IPS DF 19.7 (cell line): ENCODE data around the gene ANTXR2.

Source experiments
- DNase-seq: peaks from one replicate; pipeline ENCODE4 v3.0.0-alpha.2; 2013; ENCODE audit warnings: low read depth, low spot score

Gene ANTXR2

DNA sequence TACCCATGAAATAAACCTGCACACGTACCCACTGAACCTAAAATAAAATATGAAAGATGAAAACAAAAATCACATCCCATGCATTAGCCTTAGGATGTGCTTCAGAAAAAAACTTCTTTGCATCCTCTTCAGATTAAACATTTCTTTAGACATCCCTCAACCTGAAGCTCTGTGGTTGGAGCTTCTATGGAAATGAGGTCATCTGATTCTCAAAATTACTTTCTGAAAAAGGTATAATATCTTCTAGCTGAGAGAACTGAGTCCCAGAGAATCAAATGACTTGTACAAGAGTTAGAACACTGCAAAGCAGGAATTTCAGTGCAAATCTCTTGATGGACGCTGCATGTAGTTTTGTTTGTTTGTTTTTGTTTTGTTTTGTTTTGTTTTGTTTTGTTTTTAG lies 19.1 kb upstream of the ANTXR2 start:
- DNase-seq = no peak

DNA sequence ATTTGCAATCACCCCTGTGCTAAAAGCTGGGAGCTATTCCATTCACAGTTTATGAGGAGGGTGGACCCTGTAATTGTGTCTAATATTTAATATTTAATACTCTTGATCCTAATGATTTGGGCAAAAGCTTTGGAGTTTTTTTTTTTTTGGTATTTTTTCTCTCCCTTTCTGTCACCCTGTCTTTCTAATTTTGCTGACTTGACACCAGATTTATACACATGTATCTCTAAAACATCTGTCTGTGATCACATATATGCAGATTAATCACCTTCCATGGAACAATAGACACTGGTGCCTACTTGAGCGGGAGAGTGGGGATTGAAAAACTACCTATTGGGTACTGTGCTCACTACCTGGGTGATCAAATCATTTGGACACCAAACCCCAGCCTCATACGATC lies 18.7 kb upstream of the ANTXR2 start:
- DNase-seq = no peak

DNA sequence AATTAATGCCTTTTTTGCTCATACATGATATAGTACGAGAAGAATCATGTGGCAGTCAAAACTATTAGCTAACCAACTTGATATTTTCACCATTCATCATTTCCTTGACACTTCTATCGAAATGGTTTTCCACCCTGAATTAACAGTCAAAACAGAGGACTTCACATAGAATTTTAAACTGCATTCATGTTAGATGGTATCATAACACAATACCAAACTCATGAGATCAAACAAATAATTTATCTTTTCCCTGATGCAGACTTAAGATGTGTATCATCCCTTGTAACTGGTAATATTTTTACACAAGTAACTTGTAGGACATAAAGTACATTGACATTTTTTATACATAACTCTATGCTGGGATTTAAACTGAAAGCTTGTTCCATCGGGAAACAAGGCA lies 18.2 kb upstream of the ANTXR2 start:
- DNase-seq = no peak

DNA sequence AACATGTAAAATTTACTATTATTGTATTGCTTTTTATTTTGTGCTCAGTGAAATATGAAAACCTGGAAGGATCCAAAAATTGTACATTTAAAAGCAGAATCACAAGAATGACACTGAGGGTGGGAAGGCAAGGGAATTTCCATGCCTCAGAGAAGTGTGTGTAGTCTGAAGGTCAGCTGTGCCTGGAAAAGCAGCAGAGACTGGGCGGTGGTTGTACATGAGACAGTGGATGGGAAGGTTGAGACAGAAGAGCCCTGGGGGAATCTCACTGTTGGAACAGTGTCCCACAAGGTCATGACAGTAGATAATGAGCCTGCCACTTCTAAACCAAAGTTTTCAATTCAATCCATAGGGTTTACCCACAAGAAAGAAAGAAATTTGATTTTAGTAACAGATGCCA lies 17.1 kb upstream of the ANTXR2 start:
- no peak for DNase-seq

DNA sequence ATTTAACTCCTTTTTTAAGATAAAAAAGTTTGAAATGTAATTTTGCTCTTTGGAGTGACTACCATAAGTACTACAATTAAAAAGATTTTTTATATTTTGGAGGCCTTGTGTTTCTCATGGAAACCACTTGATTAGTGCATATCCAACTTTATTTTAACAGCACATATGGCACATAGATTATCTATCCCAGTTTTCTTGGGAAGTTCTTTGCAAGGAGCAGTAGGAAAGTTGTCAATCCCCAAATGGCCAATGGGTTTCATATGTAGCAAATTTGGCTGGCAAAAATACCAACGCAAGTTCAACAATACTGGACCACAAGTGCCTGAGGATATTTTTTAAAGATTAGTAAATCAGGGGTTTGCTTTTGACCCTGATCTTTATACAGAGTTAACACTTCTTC lies 15.4 kb upstream of the ANTXR2 start:
- no peak for DNase-seq

DNA sequence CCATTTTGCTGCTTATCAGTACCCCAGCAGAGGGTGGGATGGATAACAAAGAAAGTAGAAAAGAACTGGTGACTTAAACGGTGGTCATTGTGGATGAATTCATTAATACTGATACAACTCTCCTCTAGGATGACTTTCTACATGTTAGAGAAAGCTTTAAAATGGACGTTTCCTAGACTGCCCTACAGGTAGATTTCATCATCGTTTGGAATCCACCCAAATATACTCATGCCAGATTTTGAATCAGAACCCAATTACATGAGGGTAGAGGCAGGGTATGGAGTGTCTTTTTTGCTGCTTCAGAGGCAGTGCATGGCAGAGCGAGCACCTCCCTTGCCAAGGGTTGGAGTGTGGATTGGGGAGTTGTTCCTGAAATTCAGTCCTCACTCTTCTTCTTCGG lies 13.3 kb upstream of the ANTXR2 start:
- no peak for DNase-seq

DNA sequence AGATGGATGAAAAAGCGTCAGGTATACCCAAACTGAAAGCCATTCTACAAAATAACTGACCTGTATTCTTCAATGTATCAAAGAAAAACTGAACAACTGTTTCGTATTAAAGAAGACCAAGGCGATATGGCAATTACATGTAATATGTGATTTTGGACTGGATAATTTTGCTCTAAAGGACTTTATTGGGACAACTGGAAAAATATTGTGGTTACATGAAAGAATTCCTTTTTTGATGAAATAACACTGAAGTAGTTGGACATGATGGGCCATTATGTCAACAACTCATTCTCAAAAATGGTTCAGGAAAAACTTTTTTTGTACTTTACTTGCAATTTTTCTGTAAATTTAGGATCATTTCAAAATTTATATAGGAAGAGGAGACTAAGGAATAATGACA lies 12.1 kb upstream of the ANTXR2 start:
- no peak for DNase-seq

DNA sequence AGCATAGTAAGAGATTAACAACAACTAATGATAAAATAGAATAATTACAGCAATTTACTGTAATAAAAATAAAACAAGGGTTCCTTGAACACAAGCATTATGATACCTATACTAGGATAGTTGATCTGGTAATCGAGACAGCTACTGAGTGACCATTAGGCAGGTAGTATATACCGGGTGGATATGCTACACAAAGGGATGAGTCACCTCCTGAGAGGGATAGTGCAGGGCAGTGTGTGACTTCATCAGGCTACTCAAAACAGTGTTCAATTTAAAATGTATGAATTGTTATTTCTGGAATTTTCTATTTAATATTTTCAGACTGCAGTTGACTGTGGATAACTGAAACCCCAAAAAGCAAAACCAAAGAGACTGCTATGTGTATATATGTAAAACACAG lies 9.7 kb upstream of the ANTXR2 start:
- no peak for DNase-seq

DNA sequence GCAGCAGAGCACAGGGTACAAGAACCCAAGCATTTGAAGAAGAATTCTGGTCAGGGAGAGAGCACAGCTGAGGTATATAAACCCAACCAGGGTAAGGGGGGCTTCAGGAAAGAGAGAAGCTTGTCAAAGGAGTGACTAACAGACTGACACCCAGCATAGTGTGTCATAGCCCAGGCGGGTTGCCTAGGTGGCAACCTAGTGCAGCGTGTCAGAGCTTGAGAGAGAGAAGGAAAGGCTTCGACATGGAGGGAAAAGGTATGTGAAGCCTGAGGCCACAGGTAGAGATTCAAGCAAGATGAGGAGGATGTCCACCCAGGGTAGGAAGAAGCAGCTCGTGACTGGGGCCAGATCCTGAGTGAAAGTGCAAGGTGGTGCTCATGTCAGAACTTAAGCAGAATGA lies 8.5 kb upstream of the ANTXR2 start:
- DNase-seq = no peak

DNA sequence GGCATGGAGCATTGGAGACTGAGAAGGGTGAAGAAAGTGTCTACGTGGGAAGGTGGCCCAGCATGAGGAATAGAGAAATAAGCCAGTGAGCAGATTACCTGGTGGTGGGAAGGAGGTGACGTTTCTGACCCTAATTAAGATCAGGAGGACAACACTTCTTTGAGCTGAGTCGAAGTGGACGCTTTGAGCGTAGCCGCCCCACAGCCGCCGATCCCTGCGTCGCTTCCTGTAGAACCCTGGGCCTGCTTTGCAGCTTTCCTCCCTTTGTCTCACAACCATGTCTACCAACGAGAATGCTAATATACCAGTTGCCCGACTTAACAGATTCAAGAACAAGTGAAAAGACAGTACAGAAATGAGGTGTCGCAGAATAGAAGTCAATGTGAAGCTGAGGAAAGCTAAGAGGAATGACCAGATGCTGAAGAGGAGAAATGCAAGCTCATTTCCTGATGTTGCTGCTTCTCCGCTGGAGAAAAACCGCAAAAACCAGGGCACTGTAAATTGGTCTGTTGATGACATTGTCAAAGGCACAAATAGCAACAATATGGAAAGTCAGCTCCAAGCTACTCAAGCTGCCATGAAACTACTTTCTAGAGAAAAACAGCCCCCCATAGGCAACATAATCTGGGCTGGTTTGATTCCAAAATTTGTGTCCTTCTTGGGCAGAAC lies 6.4 kb upstream of the ANTXR2 start:
- DNase-seq = no peak

DNA sequence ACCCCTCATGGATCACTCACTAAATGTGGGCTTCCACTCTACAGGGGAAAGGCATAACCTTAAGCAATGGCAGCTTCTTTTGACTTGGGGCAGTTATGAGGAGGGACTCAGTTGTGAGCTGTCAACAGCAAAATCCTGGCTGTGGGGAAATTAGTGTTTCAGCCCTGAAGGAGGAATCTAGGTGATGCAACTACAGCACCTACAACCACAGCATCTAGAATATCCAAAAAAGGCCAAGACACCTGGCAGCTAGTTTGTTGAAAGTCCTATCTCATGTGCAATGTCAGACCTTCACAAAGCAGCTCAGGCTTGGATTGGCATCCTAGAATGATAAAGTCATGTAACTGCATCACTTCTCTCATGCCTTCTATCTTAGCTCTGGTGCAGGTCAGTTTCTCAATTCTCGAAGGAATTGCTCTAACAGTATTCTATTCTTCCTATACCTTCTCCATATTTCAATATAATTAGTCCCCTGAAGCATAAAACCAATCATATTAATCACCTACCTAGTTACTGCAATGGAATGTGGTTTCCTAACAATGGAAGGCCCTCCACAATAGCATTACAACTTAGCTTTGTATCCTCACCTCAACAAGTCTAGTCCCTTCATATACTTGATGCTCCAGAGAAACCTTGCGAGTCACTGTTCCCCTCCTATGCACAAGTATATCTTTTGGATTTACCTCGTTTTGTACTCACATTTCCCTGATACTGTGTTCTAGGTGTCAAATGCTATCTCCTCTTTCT lies 5.5 kb upstream of the ANTXR2 start:
- DNase-seq = no peak

DNA sequence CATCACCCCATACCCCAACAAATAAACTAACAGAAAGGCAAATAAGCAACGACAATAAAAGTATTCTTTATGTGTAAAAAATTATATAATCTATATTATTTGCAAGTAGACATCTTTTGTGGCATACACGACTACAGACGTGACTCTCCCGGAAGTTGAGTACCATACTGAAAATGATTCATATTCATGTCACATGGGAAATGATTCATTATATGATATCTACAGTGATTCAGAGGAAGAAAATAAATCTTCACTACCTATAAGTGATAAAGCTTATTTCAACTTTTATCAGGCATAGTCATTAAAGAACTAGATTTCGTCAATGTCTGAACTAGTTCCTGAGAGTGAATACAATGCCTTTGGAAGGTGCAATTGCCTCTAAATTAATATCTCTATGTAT lies 4.6 kb upstream of the ANTXR2 start:
- no peak for DNase-seq

DNA sequence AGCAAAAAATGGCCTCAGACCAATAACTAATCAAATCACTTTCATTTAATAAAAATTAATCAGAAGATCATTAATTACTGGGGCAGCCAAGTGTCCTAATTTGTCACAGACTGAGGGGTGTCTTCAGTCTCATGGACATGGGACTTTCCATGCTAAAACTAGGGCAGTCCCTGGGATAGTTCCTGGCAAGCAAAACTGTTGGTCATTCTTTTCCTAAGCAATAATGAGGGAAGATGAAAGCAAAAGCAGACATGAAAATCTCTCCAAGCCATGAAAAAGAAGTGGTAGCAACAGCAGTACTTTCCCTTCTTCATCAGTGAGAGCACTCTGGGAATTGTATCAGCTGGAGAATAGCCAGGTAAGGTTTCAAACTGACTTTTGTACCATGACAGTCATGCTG lies 3.7 kb upstream of the ANTXR2 start:
- no peak for DNase-seq

DNA sequence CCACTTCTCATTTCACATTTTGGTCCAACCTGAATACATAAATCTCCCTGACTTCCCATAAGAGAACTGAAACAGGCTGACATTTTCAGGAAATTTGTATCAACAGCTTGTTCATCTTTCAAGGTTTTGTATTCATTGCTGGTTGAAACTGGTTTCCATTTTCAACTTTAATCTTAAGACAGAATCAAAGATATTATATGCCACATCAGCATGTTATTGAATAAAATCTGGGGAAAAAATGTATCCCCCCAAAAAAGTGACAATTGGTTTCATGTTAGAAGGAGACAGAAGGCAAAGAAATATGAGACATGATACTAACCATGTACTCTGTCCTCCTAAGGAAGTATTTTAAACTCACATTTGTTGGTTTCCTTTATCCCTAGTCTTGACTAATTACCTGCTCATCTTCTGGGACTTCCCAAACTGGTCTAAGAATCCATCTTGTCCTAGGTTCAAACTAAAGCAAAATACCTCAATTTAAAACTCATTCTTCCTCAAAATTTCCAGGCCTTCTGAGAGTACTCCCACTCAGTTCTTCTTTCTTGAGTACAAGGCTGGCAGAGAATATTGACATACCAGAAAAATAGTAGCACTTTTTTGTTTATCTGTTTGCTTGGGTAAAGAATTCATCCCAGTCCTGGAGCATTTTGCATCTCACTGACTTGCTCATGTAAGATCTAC lies 3.1 kb upstream of the ANTXR2 start:
- DNase-seq = no peak

DNA sequence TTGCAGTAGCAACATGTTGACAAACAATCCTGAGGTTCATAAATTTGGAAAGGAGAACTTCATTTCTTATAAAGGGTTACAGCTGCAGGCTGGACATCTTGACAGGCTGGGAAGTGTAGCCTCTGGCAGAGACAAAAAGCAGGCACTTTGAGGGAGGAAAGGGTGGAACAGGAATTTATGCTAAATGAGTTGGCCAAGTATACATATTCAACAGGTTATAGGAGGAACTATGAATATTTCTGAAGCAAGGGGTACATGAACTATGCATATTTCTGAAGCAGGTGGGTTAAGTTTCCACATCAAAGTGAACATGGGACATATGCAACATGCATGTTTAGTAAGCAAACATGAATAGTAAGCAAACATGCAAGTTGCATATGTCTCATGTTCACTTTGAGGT lies 1.6 kb upstream of the ANTXR2 start:
- DNase-seq = no peak

DNA sequence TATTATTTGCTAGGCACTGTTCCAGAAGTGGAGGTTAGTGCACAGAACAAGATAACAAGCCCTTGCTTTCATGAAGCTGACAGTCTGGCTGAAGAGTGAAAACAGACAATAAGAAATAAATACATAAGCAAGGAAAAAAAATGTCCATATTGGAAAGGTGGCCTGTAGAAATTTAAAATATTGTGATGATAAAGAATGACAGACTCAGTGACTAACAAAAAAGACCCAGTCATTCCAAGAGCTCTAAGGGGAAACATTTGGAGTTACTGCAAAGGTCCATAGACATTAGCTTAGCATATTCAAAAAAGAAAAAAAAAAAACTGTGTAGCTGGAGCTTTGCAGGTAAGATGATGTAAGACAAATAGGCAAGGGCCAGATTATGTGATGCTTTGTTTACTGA lies 1.0 kb upstream of the ANTXR2 start:
- DNase-seq = no peak

DNA sequence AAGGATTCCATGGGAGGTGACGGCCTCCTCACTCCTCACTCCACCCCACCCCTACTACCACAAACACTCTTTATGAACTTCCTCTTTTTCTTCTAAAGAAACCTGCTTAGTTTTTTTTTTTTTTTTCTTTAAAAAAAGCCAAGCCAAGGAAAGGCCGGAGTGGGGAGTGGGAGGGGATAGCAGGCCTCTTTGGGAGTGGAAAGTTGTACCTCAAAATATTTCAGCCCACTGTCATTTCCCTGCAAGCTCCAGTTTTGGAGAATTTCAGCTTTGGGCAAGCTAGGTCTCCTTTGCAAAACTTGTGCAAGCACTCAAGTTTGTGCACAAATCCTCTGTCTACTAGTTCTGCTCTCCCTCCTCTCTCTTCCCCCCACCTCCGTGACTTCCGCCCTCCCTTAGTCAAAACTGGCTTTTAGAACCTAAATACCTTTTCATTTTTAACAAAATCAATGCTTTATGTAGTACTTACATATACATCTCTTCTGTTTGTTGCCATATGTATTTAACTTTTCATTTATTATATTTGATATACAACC lies 512 bp upstream of the ANTXR2 start:
- DNase-seq = no peak

DNA sequence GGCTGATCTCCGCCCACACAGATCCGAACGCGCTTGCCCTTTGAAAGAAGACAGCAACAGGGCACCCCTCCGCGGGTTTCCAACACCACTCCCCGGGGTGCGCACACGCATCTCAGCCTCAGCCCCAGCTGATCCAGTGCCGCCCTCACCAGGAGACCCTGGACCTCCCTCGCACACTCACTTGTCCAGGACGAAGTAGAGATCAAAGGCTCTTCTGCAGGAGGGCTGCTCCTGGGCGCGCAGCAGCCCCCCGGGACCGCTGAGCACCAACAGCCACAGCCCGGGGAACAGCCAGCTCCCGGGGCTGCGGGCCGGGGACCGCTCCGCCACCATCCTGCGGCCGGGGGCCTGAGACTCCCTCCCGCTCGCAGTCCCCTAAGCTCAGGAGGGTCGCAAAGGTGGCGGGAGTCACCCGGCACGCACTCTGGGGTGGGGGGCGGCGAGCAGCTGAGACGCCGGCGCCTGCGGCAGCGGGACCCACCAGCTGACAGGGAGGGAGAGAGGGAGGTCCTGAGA lies 743 bp downstream of the ANTXR2 start:
- no peak for DNase-seq

DNA sequence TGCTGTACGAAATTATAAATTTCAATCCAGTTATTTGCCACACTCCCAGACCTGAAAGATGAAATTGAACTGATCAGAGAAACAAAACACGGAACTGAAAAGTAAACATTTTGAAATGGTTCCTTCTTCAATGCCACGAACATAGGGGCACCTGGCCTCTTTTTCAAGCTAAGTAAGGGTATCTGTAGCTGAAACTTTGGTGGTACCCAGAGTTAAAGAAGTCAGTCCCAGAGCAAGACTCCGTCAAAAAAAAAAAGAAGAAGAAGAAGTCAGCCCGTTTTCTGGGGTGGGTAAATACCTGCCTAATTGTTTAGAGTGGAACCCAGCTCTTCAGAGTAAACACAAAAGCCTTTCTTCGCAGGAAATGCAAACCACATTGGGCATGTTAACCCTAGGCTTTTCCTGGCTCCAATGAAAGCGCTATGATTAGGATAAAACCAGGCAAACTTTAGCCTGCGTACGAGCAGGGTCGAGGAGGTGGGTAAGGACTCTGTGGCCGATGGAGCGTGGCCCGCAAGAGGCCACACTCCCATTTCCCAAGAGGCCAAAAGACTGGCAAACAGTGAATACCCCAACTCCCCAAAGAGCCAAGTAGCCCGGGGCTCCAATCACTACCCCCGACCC lies 1.3 kb downstream of the ANTXR2 start:
- DNase-seq = no peak

DNA sequence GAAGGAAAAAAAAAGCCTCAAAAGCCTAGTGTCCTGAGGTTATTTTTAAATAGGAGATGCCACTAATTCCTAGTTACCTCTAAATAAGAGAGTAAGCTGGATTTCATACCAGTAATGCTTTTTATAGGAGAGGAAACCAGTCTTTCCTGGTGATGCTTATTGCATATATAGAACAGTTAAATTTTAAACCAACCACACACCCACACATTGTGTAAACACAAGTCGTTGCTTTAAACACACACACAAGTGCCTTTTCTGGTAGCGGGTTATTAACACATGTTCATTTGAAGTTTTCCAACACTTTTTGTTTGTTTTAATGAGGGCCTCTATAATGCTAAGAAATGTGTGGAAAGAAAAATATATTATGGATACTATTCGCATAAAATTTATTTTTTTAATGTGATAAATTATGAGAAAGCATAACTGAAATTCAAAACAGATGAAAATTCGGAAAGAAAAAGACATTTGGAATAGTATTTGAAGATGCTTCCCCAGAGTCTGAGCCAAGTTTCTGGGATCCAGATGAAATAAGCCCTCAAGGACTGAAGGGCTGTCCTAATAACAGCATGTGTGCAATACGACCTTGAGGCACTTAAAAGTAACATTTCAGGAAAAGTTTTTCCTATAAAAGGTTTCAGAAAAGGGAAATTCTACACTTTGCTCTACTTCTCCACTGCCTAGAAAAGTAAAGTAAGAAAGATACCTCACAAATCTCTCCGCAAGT lies 2.0 kb downstream of the ANTXR2 start:
- no peak for DNase-seq
